PC-3 (cell line): Measurements from ENCODE around the gene ARHGEF3. TPM values are rescaled to one million over a fixed set of nuclear protein-coding genes. Genes with fewer than 3 reads are reported as not detected.
A peak's percentile ranks its signal among the peaks of the same experiment; 100 is the strongest.

Experiments
- ATAC-seq: fragments of 200-7000 bp; cut with Tn5 transposase; 2 replicates; pipeline ENCODE4 v1.9.1; 2020; ENCODE audit warnings: mild to moderate bottlenecking, moderate library complexity
- BruUV-seq: library from RNA; stranded (reverse); fragments of 400-500 nt; replicated peaks from 2 replicates; lab custom pipeline; 2021; lab: Mats Ljungman, UMichigan
- CTCF ChIA-PET: fragments of 300-600 bp; sonication (Branson Sonifier 250); formaldehyde crosslinking; loops from one replicate; lab custom pipeline; 2022; ENCODE audit warnings: antibody characterized with exemption; lab: Charles Lee
- POLR2A ChIA-PET: fragments of 300-600 bp; sonication (Branson Sonifier 250); formaldehyde crosslinking; loops from one replicate; lab custom pipeline; 2022; ENCODE audit warnings: antibody characterized with exemption; ENCODE audit not compliant: unreplicated experiment; lab: Charles Lee
- DNase-seq: peaks from one replicate; pipeline ENCODE4 v3.0.0-alpha.2; 2015
- H2AFZ ChIP-seq: fragments of 300-600 bp; sonication (generic); 2 replicates; pipeline ENCODE4 v1.6.0; 2016; ENCODE audit warnings: antibody characterized with exemption, low read length
- H3F3A ChIP-seq: fragments of 300-600 bp; sonication (generic); one replicate; pipeline ENCODE4 v1.6.0; 2017; ENCODE audit warnings: antibody characterized with exemption, low read length, control low read depth, mild to moderate bottlenecking; ENCODE audit not compliant: unreplicated experiment
- H3K27ac ChIP-seq: fragments of 300-600 bp; sonication (generic); 2 replicates; pipeline ENCODE4 v1.5.1; 2016; ENCODE audit warnings: mild to moderate bottlenecking, low read length
- H3K27me3 ChIP-seq: fragments of 300-600 bp; sonication (generic); 2 replicates; pipeline ENCODE4 v1.6.1; 2016; ENCODE audit warnings: low read length, mixed read lengths
- H3K36me3 ChIP-seq: fragments of 300-600 bp; sonication (generic); 2 replicates; pipeline ENCODE4 v1.6.1; 2016; ENCODE audit warnings: low read depth, mixed run types, low read length, mixed read lengths
- H3K4me1 ChIP-seq: fragments of 300-600 bp; sonication (generic); 2 replicates; pipeline ENCODE4 v1.5.1; 2016; ENCODE audit warnings: low read length; ENCODE audit not compliant: insufficient read depth
- H3K4me2 ChIP-seq: fragments of 300-600 bp; sonication (generic); 2 replicates; pipeline ENCODE4 v1.6.0; 2016; ENCODE audit warnings: low read length
- H3K4me3 ChIP-seq: fragments of 300-600 bp; sonication (generic); 2 replicates; pipeline ENCODE4 v1.5.1; 2016; ENCODE audit warnings: mild to moderate bottlenecking, low read length, mixed read lengths
- H3K79me2 ChIP-seq: fragments of 300-600 bp; sonication (generic); 2 replicates; pipeline ENCODE4 v1.6.1; 2017; ENCODE audit warnings: low read length, mixed read lengths
- H3K9ac ChIP-seq: fragments of 300-600 bp; sonication (generic); 2 replicates; pipeline ENCODE4 v1.6.0; 2016; ENCODE audit warnings: mild to moderate bottlenecking, low read length
- H3K9me2 ChIP-seq: fragments of 300-600 bp; sonication (generic); replicated peaks from 2 replicates; pipeline ENCODE4 v1.6.1; 2016; ENCODE audit warnings: mixed run types, low read length, mixed read lengths
- H3K9me3 ChIP-seq: fragments of 300-600 bp; sonication (generic); 2 replicates; pipeline ENCODE4 v1.6.1; 2016; ENCODE audit warnings: low read length, mixed read lengths
- H4K20me1 ChIP-seq: fragments of 300-600 bp; sonication (generic); 2 replicates; pipeline ENCODE4 v1.6.1; 2016; ENCODE audit warnings: low read length, mixed read lengths
- CTCF ChIP-seq: fragments of 300-600 bp; sonication (generic); conservative IDR thresholded peaks from 2 replicates; pipeline ENCODE4 v1.5.1; 2017; ENCODE audit warnings: antibody characterized with exemption, low read depth, mild to moderate bottlenecking, low read length
- EZH2 ChIP-seq: fragments of 300-600 bp; sonication (generic); IDR thresholded peaks from one replicate; pipeline ENCODE4 v1.6.1; 2017; ENCODE audit warnings: antibody characterized with exemption, mild to moderate bottlenecking, low read length; ENCODE audit not compliant: unreplicated experiment
- EZH2phosphoT487 ChIP-seq: fragments of 300-600 bp; sonication (generic); IDR thresholded peaks from 2 replicates; pipeline ENCODE4 v1.6.1; 2018; ENCODE audit warnings: mild to moderate bottlenecking, antibody characterized with exemption, low read length, borderline replicate concordance
- intact Hi-C: fragments of 100-400 bp; cut with micrococcal nuclease; formaldehyde crosslinking; loops from 2 replicates; pipeline ENCODE4 v1.9.0; 2023
- total RNA-seq: library from RNA; depleted of rRNA; stranded (reverse); fragments of >200 nt; gene quantifications from 2 replicates; pipeline ENCODE4 v1.2.3, GENCODE V29; 2014

ARHGEF3 gene
- total RNA-seq, 1 experiment from 2014 or later = 8.7 TPM

GRCh38 chr3:56826831-56827722 lies 25.3 kb upstream of the ARHGEF3 start:
- BruUV-seq = no TSS peak
- no peaks in the 10 kb centered on the region for H3K4me1 ChIP-seq
- ATAC-seq (no peak; the same call in 1 of the 2 replicates), DNase-seq (peak; percentile 43)
- intact Hi-C loops = no loop called here
- H3K4me2 ChIP-seq = no peak overlapping the region
- TF ChIP-seq EZH2phosphoT487 = no peak
- TF ChIP-seq CTCF = no peak
- TF ChIP-seq EZH2 = no peak
- ChIA-PET POLR2A (no interaction called here), CTCF (no interaction called here)
- no peaks in the 10 kb centered on the region for H4K20me1 ChIP-seq
- no peaks in the 10 kb centered on the region for H3K79me2 ChIP-seq
- no peaks in the 10 kb centered on the region for H3F3A ChIP-seq
- no peaks in the 10 kb centered on the region for H3K9me2 ChIP-seq
- H2AFZ ChIP-seq = no peak overlapping the region
- H3K4me3 ChIP-seq = no peak overlapping the region
- H3K27ac ChIP-seq = no peak overlapping the region
- no peaks in the 10 kb centered on the region for H3K27me3 ChIP-seq
- no peak overlapping the region for H3K9ac ChIP-seq
- no peaks in the 10 kb centered on the region for H3K36me3 ChIP-seq
- no peaks in the 10 kb centered on the region for H3K9me3 ChIP-seq

DNA sequence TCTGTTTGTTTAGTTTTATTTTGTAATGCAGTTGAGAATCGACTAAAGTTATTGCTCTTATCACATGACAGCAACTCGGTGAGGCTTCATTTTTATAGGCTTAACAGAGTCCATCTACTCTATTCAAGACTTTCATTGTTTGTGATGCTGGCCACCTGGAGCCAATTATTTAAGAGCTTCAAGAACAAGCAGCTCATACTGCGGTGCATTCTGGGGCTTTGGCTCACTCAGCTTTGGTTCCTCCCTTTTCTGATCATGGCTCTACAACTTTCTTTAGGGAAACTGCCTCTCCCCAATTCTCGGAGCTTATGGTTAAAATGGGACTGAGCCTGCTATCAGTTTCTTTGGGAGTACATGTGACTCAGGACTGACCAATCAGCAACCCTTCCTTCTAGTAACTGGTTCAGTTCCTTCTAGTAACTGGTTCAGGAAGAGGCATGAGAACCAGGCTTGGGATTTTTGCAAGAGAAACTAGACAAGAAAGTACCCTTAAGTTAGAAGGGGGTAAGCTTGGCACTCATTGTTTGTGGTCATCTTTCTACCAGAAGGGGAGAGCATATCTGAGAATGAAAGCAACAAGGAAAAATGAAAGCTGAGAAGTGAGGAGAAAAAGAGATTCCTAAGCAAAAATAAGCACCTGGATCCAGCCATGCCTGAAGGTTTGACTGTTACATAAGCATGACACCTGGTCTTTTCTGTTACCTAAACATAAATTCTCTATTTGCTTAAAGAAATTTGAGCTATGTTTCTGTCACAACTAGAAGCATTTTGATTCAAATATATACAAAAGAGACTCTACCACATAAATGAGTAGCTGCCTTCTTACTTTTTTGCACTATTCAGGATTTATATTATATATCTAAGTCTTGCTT lies 24.1 kb upstream of the ARHGEF3 start:
- H3K79me2 ChIP-seq = no peaks in the 10 kb centered on the region
- H3K4me3 ChIP-seq = no peak overlapping the region
- TF ChIP-seq CTCF = no peak
- TF ChIP-seq EZH2phosphoT487 = no peak
- TF ChIP-seq EZH2 = no peak
- no peaks in the 10 kb centered on the region for H3F3A ChIP-seq
- H3K27ac ChIP-seq = no peak overlapping the region
- BruUV-seq = no TSS peak
- CTCF ChIA-PET = no interaction called here
- H3K4me2 ChIP-seq = no peak overlapping the region
- no peaks in the 10 kb centered on the region for H3K9me3 ChIP-seq
- no peak overlapping the region for H3K9ac ChIP-seq
- H2AFZ ChIP-seq = no peak overlapping the region
- DNase-seq = no peak
- no peaks in the 10 kb centered on the region for H3K4me1 ChIP-seq
- no peak for ATAC-seq
- no peaks in the 10 kb centered on the region for H3K36me3 ChIP-seq
- no peaks in the 10 kb centered on the region for H4K20me1 ChIP-seq
- intact Hi-C loops = no loop called here
- POLR2A ChIA-PET = no interaction called here
- no peaks in the 10 kb centered on the region for H3K27me3 ChIP-seq
- H3K9me2 ChIP-seq = no peaks in the 10 kb centered on the region
